K562 (cell line): Measurements from ENCODE around the gene ALB. TPM values are rescaled to one million over a fixed set of nuclear protein-coding genes. Genes with fewer than 3 reads are reported as not detected.
A peak's percentile ranks its signal among the peaks of the same experiment; 100 is the strongest.

Experiments
- CCAR2 ChIP-seq: fragments of 200-400 bp; formaldehyde crosslinking; IDR thresholded peaks from 2 replicates; pipeline ENCODE4 v1.6.1; 2017; ENCODE audit warnings: mild to moderate bottlenecking, low read depth, low read length
- DACH1 ChIP-seq: fragments of 450-650 bp; IDR thresholded peaks from 2 replicates; pipeline ENCODE4 v1.6.1; 2018; ENCODE audit not compliant: partially characterized antibody
- GATA2 ChIP-seq: sonication (generic); formaldehyde crosslinking; IDR thresholded peaks from 2 replicates; pipeline ENCODE4 v1.4.0; 2020; ENCODE audit warnings: mild to moderate bottlenecking, missing genetic modification reagents
- GTF2A2 ChIP-seq: IDR thresholded peaks from 2 replicates; pipeline ENCODE4 v1.6.1; 2016; ENCODE audit warnings: mild to moderate bottlenecking, missing genetic modification characterization, missing compliant biosample characterization
- MXI1 ChIP-seq: IDR thresholded peaks from 2 replicates; pipeline ENCODE4 v1.6.1; 2011; ENCODE audit warnings: low read depth, mild to moderate bottlenecking, improper control_type of control experiment, low read length
- NR2F6 ChIP-seq: fragments of 450-650 bp; formaldehyde crosslinking; IDR thresholded peaks from 2 replicates; pipeline ENCODE4 v1.4.0; 2020; ENCODE audit warnings: mild to moderate bottlenecking
- RHOXF2B ChIP-seq: fragments of 250-450 bp; sonication (Bioruptor Pico); conservative IDR thresholded peaks from 2 replicates; pipeline ENCODE4 v1.5.1; 2021
- SMAD4 ChIP-seq: fragments of 250-450 bp; sonication (Bioruptor Pico); conservative IDR thresholded peaks from 2 replicates; pipeline ENCODE4 v1.8.0; 2021; ENCODE audit warnings: inconsistent platforms, mild to moderate bottlenecking, moderate library complexity
- XRCC4 ChIP-seq: IDR thresholded peaks from one replicate; pipeline ENCODE4 v1.6.1; 2011; ENCODE audit not compliant: insufficient read depth, insufficient read length; ENCODE audit errors: extremely low read depth
- ZNF444 ChIP-seq: fragments of 250-450 bp; sonication (Bioruptor Pico); IDR thresholded peaks from 2 replicates; pipeline ENCODE4 v1.4.0; 2020; ENCODE audit warnings: mild to moderate bottlenecking, moderate library complexity
- ZNF764 ChIP-seq: fragments of 250-450 bp; sonication (Bioruptor Pico); IDR thresholded peaks from 2 replicates; pipeline ENCODE4 v1.4.0; 2020; ENCODE audit warnings: low read depth, mild to moderate bottlenecking, moderate library complexity
- polyA plus RNA-seq, 8 experiments: library from polyadenylated mRNA; depleted of rRNA in 4 of 8; stranded (reverse) in 5 of 8; unstranded in 3 of 8; fragments of >200 nt; fragmentation: Nextera tagmentation in 2 of 8; fragmentation: Illumina TruSeq in 1 of 8; extraction: Ambion mirVana in 2 of 8; extraction: Trizol in 1 of 8; gene quantifications; 2 replicates each; pipeline versions ENCODE4 v1.2.1 to v1.2.3, GENCODE V29; 2011 to 2014; ENCODE audit warnings: inconsistent platforms in 1 of 8, missing spikeins in 1 of 8
- total RNA-seq, 7 experiments: library from RNA; depleted of rRNA in 6 of 7; stranded (reverse); fragments of >200 nt in 6 of 7; fragmentation: Illumina TruSeq in 2 of 7; extraction: Trizol in 2 of 7; gene quantifications; 2 replicates each; pipeline versions ENCODE4 v1.2.1 to v1.2.3, GENCODE V29; 2011 to 2021; ENCODE audit warnings: low replicate concordance in 1 of 7
- TF ChIP-seq, protein P1 (sequence below): fragments of 250-450 bp; sonication (Bioruptor Pico); IDR thresholded peaks from 2 replicates; pipeline ENCODE4 v1.5.0; 2021; ENCODE audit warnings: mild to moderate bottlenecking, moderate library complexity
- TF ChIP-seq, protein P2 (sequence below): sonication (generic); formaldehyde crosslinking; IDR thresholded peaks from 2 replicates; pipeline ENCODE4 v1.5.0; 2020; ENCODE audit warnings: missing genetic modification reagents
- TF ChIP-seq, protein P3 (sequence below), 2 experiments: fragments of 450-650 bp in 1 of 2; sonication (generic) in 1 of 2; formaldehyde crosslinking in 1 of 2; IDR thresholded peaks in 1 of 2; conservative IDR thresholded peaks in 1 of 2; 2 replicates each; pipeline versions ENCODE4 v1.6.1 to v1.8.1; 2016 to 2023; ENCODE audit warnings: mild to moderate bottlenecking in 2 of 2, moderate library complexity in 2 of 2, inconsistent platforms in 1 of 2, missing genetic modification reagents in 1 of 2

The ALB gene
- total and polyA plus RNA-seq, 9 of the 15 experiments (the other 6 are each of a cell fraction or from before 2014, with no cell fraction given): 0.04 to 18.5 (median 0.20) TPM; not detected in 2

DNA sequence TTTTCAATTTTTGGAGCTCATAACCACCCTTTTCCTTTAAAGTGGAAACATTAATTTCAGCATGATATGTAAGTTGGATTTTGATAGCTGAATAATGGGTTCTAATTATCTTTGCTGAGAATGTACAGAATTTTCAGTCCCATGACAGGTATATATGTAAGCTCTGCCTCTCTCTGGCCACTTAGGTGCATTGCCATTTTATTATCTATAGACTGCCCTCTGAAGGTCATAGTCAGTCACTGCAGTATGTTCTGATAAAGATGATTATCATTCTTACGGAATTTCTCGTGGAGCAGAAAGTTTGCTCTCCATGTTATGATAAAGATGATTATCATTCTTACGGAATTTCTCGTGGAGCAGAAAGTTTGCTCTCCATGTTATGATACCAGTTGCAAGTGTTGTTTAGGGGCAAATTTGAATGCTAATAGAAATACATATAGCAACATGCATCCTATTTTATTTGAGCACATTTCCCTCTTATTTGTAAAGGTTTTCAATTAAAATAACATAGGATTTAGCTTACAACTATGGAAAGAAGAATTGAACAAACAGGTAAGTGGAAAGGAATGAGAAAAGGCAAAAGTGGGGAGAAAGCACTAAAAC, 42.4 kb downstream of the ALB start (continued):
- TF ChIP-seq, protein P1, sequence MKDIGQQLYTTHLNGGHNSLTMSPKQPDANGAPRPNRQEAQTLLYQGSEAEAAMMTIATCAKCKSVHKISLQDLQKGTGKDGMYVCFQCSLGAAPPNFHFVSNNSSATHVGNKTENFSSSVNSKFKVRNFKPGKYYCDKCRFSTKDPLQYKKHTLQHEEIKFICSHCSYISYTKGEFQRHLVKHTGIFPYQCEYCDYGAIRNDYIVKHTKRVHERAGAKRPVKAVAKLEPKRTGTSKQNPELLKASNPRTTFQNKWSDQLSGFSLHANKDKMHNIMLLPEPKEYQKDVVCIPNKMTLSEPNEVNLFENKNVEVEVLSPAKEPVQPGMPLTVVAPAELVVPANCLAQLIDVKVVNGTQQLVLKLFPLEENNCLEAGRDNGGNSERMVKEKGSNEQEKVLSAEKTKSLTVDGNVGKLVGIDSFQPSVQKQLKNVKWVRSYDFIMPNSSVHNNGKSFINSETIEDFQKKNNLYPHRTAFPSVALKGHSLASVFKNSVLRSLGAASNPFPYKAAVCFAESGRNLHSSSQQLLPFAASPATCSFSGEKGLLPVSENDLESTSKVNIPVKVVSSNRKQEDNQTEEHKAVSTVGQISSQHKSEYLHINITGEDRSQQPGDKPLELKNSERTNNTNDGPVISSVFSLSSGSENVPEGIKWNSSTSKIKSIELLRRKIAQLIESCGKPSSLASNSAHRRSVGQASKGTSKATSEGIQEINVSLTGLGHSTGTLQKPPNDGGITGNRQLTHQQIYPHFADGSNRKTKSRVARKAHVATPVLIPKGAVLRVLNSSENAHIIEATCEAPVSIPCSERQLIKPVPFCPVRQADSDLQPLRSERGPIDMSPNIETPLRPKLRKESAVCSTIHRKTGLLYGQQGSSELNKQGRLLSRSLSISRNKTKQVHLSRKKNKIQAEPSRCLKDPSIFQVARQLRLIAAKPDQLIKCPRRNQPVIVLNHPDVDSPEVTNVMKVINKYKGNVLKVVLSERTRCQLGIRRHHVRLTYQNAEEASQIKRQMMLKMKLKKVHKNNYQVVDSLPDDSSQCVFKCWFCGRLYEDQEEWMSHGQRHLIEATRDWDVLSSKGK (CRISPR knock-in tag): no peak
- TF ChIP-seq GATA2 (CRISPR knock-in tag): peak; percentile 55; the same call in 1 of the 2 replicates
- TF ChIP-seq XRCC4: no peak
- no peak for TF ChIP-seq ZNF764
- TF ChIP-seq, protein P2, sequence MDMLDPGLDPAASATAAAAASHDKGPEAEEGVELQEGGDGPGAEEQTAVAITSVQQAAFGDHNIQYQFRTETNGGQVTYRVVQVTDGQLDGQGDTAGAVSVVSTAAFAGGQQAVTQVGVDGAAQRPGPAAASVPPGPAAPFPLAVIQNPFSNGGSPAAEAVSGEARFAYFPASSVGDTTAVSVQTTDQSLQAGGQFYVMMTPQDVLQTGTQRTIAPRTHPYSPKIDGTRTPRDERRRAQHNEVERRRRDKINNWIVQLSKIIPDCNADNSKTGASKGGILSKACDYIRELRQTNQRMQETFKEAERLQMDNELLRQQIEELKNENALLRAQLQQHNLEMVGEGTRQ (CRISPR knock-in tag): no peak
- no peak for TF ChIP-seq MXI1
- no peak for TF ChIP-seq NR2F6 (CRISPR knock-in tag)
- no peak for TF ChIP-seq SMAD4 (CRISPR knock-in tag)
- TF ChIP-seq DACH1: no peak
- no peak for TF ChIP-seq GTF2A2 (tag)
- TF ChIP-seq RHOXF2B (CRISPR knock-in tag): no peak
- no peak for TF ChIP-seq CCAR2
- TF ChIP-seq, protein P3, sequence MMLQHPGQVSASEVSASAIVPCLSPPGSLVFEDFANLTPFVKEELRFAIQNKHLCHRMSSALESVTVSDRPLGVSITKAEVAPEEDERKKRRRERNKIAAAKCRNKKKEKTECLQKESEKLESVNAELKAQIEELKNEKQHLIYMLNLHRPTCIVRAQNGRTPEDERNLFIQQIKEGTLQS (IDR thresholded peaks at IDR 0.05): no peak
- TF ChIP-seq, protein P3 (CRISPR knock-in tag; conservative IDR thresholded peaks at IDR 0.05): no peak
- TF ChIP-seq ZNF444 (CRISPR knock-in tag): no peak
